ENCODE measurements around the gene GALNT15.

- TF ChIP-seq CTCF (conservative IDR thresholded peaks at IDR 0.05), result no peak
- no peak for TF ChIP-seq EZH2 (IDR thresholded peaks at IDR 0.05; ENCODE audit: low read depth)
Measured at GRCh38 chr3:16183082-16183481, 8.6 kb downstream of the GALNT15 start.
